PC-9 (cell line): ENCODE data around the gene OPN4.

Source experiments
- CTCF ChIP-seq: fragments of 200-600 bp; sonication (generic); conservative IDR thresholded peaks from 2 replicates; pipeline ENCODE4 v1.6.1; 2017; ENCODE audit warnings: mixed run types, antibody characterized with exemption, mild to moderate bottlenecking, moderate library complexity
- EZH2 ChIP-seq: fragments of 200-600 bp; sonication (generic); IDR thresholded peaks from 2 replicates; pipeline ENCODE4 v1.8.0; 2017; ENCODE audit warnings: antibody characterized with exemption, low read depth

GRCh38 chr10:86644794-86645445 is 9.4 kb upstream of the OPN4 start:
- no peak for TF ChIP-seq CTCF
- no peak for TF ChIP-seq EZH2
